Trophoblast cell (in vitro differentiated cells and primary cell): ENCODE measurements around the gene SLC43A2.

Experiments used
- DNase-seq, 2 donors: peaks; one replicate each; pipeline ENCODE4 v3.0.0-alpha.2; 2016
- H2AFZ ChIP-seq: 2 replicates; pipeline ENCODE4 v1.6.1; 2013; ENCODE audit warnings: low read length, moderate library complexity, mild to moderate bottlenecking; ENCODE audit not compliant: insufficient read depth, poor library complexity
- H2AK5ac ChIP-seq: 2 replicates; pipeline ENCODE4 v1.6.1; 2013; ENCODE audit warnings: mild to moderate bottlenecking, low read length
- H2BK120ac ChIP-seq: 2 replicates; pipeline ENCODE4 v1.6.1; 2013; ENCODE audit warnings: low read length, mild to moderate bottlenecking, moderate library complexity; ENCODE audit not compliant: insufficient read depth, poor library complexity
- H2BK12ac ChIP-seq: 2 replicates; pipeline ENCODE4 v1.6.1; 2013; ENCODE audit warnings: mild to moderate bottlenecking, low read length, moderate library complexity
- H2BK5ac ChIP-seq: 2 replicates; pipeline ENCODE4 v1.6.1; 2013; ENCODE audit warnings: low read length, low read depth, moderate library complexity, mild to moderate bottlenecking; ENCODE audit not compliant: poor library complexity
- H3K14ac ChIP-seq: 2 replicates; pipeline ENCODE4 v1.6.1; 2013; ENCODE audit warnings: mild to moderate bottlenecking, low read length
- H3K18ac ChIP-seq: 2 replicates; pipeline ENCODE4 v1.6.1; 2013; ENCODE audit warnings: mild to moderate bottlenecking, low read length
- H3K23ac ChIP-seq: 2 replicates; pipeline ENCODE4 v1.6.1; 2013; ENCODE audit warnings: low read length
- H3K27ac ChIP-seq: 2 replicates; pipeline ENCODE4 v1.5.1; 2013; ENCODE audit warnings: low read depth, mild to moderate bottlenecking, inconsistent platforms, low read length, moderate library complexity
- H3K27me3 ChIP-seq: 2 replicates; pipeline ENCODE4 v1.6.1; 2013; ENCODE audit warnings: inconsistent platforms, mild to moderate bottlenecking, low read length, moderate library complexity; ENCODE audit not compliant: insufficient read depth
- H3K36me3 ChIP-seq, 2 experiments: 1 replicate in 1 of 2; 2 replicates in 1 of 2; pipeline ENCODE4 v1.6.1; 2013; ENCODE audit warnings: low read length in 2 of 2, mild to moderate bottlenecking in 2 of 2, moderate library complexity in 1 of 2; ENCODE audit not compliant: insufficient read depth in 2 of 2, control insufficient read depth in 1 of 2
- H3K4ac ChIP-seq: 2 replicates; pipeline ENCODE4 v1.6.1; 2013; ENCODE audit warnings: low read depth, mild to moderate bottlenecking, low read length, moderate library complexity
- H3K4me1 ChIP-seq, 2 experiments: 1 replicate in 1 of 2; 2 replicates in 1 of 2; pipeline ENCODE4 v1.6.1; 2013; ENCODE audit warnings: low read length in 2 of 2, mild to moderate bottlenecking in 2 of 2, moderate library complexity in 1 of 2; ENCODE audit not compliant: insufficient read depth in 2 of 2, control insufficient read depth in 1 of 2
- H3K4me2 ChIP-seq: 2 replicates; pipeline ENCODE4 v1.6.1; 2013; ENCODE audit warnings: inconsistent platforms, mild to moderate bottlenecking, low read length, moderate library complexity
- H3K4me3 ChIP-seq: 2 replicates; pipeline ENCODE4 v1.5.1; 2013; ENCODE audit warnings: mild to moderate bottlenecking, low read depth, low read length, inconsistent platforms
- H3K79me1 ChIP-seq: one replicate; pipeline ENCODE4 v1.6.1; 2013; ENCODE audit warnings: low read length
- H3K79me2 ChIP-seq: 2 replicates; pipeline ENCODE4 v1.6.1; 2013; ENCODE audit warnings: low read length, mild to moderate bottlenecking; ENCODE audit not compliant: control insufficient read depth, insufficient read depth, poor library complexity
- H3K9ac ChIP-seq: 2 replicates; pipeline ENCODE4 v1.6.1; 2013; ENCODE audit warnings: mild to moderate bottlenecking, low read length
- H3K9me3 ChIP-seq: 2 replicates; pipeline ENCODE4 v1.6.1; 2013; ENCODE audit warnings: low read depth, mild to moderate bottlenecking, control low read depth, inconsistent platforms, low read length; ENCODE audit not compliant: insufficient read depth
- H4K12ac ChIP-seq: 2 replicates; pipeline ENCODE4 v1.6.1; 2013; ENCODE audit warnings: low read depth, mild to moderate bottlenecking, low read length, moderate library complexity
- H4K8ac ChIP-seq: 2 replicates; pipeline ENCODE4 v1.6.1; 2013; ENCODE audit warnings: low read depth, mild to moderate bottlenecking, low read length, moderate library complexity
- H4K91ac ChIP-seq: one replicate; pipeline ENCODE4 v1.6.1; 2013; ENCODE audit warnings: low read depth, mild to moderate bottlenecking, low read length, moderate library complexity
- WGBS: extraction: QIAGEN DNeasy Blood & Tissue Kit; methylation state at CpG from one replicate; pipeline ENCODE4 v1.1.7; 2013; ENCODE audit warnings: missing lambda C conversion rate; ENCODE audit not compliant: insufficient read length, insufficient coverage; ENCODE audit errors: extremely low coverage; 5-methylcytosine and 5-hydroxymethylcytosine counted together

The SLC43A2 gene

GRCh38 chr17:1542316-1542715 lies 86.3 kb downstream of the SLC43A2 start:
- H3K4me1 ChIP-seq, result no peaks in the 10 kb centered on the region
- no peak overlapping the region for H2BK120ac ChIP-seq
- H3K9me3 ChIP-seq, result no peaks in the 10 kb centered on the region
- no peak overlapping the region for H3K23ac ChIP-seq
- H2BK5ac ChIP-seq, result no peak overlapping the region
- no peaks in the 10 kb centered on the region for H3K27me3 ChIP-seq
- no peak overlapping the region for H3K18ac ChIP-seq
- H3K79me2 ChIP-seq, result no peaks in the 10 kb centered on the region
- no peak overlapping the region for H4K8ac ChIP-seq
- H3K9ac ChIP-seq, result no peak overlapping the region
- H2BK12ac ChIP-seq, result no peak overlapping the region
- H3K36me3 ChIP-seq, result peaks cover 55 to 69% of the 10 kb centered on the region in 2 experiments
- WGBS, result no CpG with 5 or more reads among the region's 8 CpGs
- H3K79me1 ChIP-seq, result no peaks in the 10 kb centered on the region
- no peak overlapping the region for H4K12ac ChIP-seq
- H2AK5ac ChIP-seq, result no peak overlapping the region
- H3K4ac ChIP-seq, result no peak overlapping the region
- no peak overlapping the region for H3K4me2 ChIP-seq
- H3K14ac ChIP-seq, result no peak overlapping the region
- H3K4me3 ChIP-seq, result no peak overlapping the region
- H2AFZ ChIP-seq, result no peak overlapping the region
- H3K27ac ChIP-seq, result no peak overlapping the region
- DNase-seq, result no peak
- no peak overlapping the region for H4K91ac ChIP-seq

- Histone ChIP-seq H3K79me1 (no peaks in the 10 kb centered on the region), H3K36me3 (peaks cover 53 to 65% of the 10 kb centered on the region in 2 experiments), H4K8ac (no peak overlapping the region), H3K18ac (no peak overlapping the region), H3K27me3 (no peaks in the 10 kb centered on the region), H3K4me3 (no peak overlapping the region), H3K9me3 (no peaks in the 10 kb centered on the region), H2AFZ (no peak overlapping the region), H3K9ac (no peak overlapping the region), H2BK12ac (no peak overlapping the region), H4K12ac (no peak overlapping the region), H3K14ac (no peak overlapping the region), H3K27ac (no peak overlapping the region), H3K23ac (no peak overlapping the region), H3K4me1 (no peaks in the 10 kb centered on the region), H3K4ac (no peak overlapping the region), H4K91ac (no peak overlapping the region), H2BK5ac (no peak overlapping the region), H3K79me2 (no peaks in the 10 kb centered on the region), H2BK120ac (no peak overlapping the region), H2AK5ac (no peak overlapping the region), H3K4me2 (no peak overlapping the region)
- no peak for DNase-seq
- no CpG with 5 or more reads among the region's 4 CpGs for WGBS
These were observed 87.2 kb downstream of the SLC43A2 start for GRCh38 chr17:1541367-1541904.

GRCh38 chr17:1539811-1540210 lies 88.8 kb downstream of the SLC43A2 start:
- H3K27me3 ChIP-seq, result no peaks in the 10 kb centered on the region

GRCh38 chr17:1535737-1536136 lies 92.9 kb downstream of the SLC43A2 start:
- no peaks in the 10 kb centered on the region for H3K9me3 ChIP-seq
- H3K27me3 ChIP-seq, result no peaks in the 10 kb centered on the region
- H3K18ac ChIP-seq, result no peak overlapping the region
- no peak overlapping the region for H2BK120ac ChIP-seq
- H3K79me1 ChIP-seq, result no peaks in the 10 kb centered on the region
- no peaks in the 10 kb centered on the region for H3K79me2 ChIP-seq
- H2AFZ ChIP-seq, result no peak overlapping the region
- H4K91ac ChIP-seq, result no peak overlapping the region
- no peak overlapping the region for H3K14ac ChIP-seq
- no peak overlapping the region for H3K4me2 ChIP-seq
- H3K23ac ChIP-seq, result no peak overlapping the region
- H3K27ac ChIP-seq, result no peak overlapping the region
- H4K12ac ChIP-seq, result no peak overlapping the region
- H2AK5ac ChIP-seq, result no peak overlapping the region
- H3K4ac ChIP-seq, result no peak overlapping the region
- no peak overlapping the region for H3K4me3 ChIP-seq
- WGBS, result no CpG with 5 or more reads among the region's 4 CpGs
- H4K8ac ChIP-seq, result no peak overlapping the region
- H3K4me1 ChIP-seq, result no peaks in the 10 kb centered on the region
- H3K9ac ChIP-seq, result no peak overlapping the region
- H3K36me3 ChIP-seq, result peaks cover 61 to 68% of the 10 kb centered on the region in 2 experiments
- H2BK5ac ChIP-seq, result no peak overlapping the region
- no peak overlapping the region for H2BK12ac ChIP-seq
- no peak for DNase-seq

More at GRCh38 chr17:1539811-1540210, 88.8 kb downstream of the SLC43A2 start:
- WGBS, result no CpG with 5 or more reads among the region's 15 CpGs
- H3K36me3 ChIP-seq, result peaks cover 51 to 67% of the 10 kb centered on the region in 2 experiments
- H3K79me1 ChIP-seq, result no peaks in the 10 kb centered on the region
- no peak overlapping the region for H3K4me3 ChIP-seq
- H3K14ac ChIP-seq, result no peak overlapping the region
- no peak overlapping the region for H3K4ac ChIP-seq
- no peak overlapping the region for H4K91ac ChIP-seq
- no peak overlapping the region for H3K9ac ChIP-seq
- H3K9me3 ChIP-seq, result no peaks in the 10 kb centered on the region
- no peak overlapping the region for H3K18ac ChIP-seq
- no peak overlapping the region for H2BK5ac ChIP-seq
- no peak overlapping the region for H2BK120ac ChIP-seq
- no peak for DNase-seq
- no peaks in the 10 kb centered on the region for H3K79me2 ChIP-seq
- no peaks in the 10 kb centered on the region for H3K4me1 ChIP-seq
- H4K12ac ChIP-seq, result no peak overlapping the region
- no peak overlapping the region for H2BK12ac ChIP-seq
- no peak overlapping the region for H2AK5ac ChIP-seq
- H3K27ac ChIP-seq, result no peak overlapping the region
- no peak overlapping the region for H3K23ac ChIP-seq
- no peak overlapping the region for H3K4me2 ChIP-seq
- no peak overlapping the region for H2AFZ ChIP-seq
- H4K8ac ChIP-seq, result no peak overlapping the region
